ENCODE measurements around the gene PCYT2. TPM values are rescaled to one million over a fixed set of nuclear protein-coding genes. Genes with fewer than 3 reads are reported as not detected.

The PCYT2 gene
- 10 to 100 TPM; 27.4 to 38.7 (median 33.3) TPM for total RNA-seq

DNA sequence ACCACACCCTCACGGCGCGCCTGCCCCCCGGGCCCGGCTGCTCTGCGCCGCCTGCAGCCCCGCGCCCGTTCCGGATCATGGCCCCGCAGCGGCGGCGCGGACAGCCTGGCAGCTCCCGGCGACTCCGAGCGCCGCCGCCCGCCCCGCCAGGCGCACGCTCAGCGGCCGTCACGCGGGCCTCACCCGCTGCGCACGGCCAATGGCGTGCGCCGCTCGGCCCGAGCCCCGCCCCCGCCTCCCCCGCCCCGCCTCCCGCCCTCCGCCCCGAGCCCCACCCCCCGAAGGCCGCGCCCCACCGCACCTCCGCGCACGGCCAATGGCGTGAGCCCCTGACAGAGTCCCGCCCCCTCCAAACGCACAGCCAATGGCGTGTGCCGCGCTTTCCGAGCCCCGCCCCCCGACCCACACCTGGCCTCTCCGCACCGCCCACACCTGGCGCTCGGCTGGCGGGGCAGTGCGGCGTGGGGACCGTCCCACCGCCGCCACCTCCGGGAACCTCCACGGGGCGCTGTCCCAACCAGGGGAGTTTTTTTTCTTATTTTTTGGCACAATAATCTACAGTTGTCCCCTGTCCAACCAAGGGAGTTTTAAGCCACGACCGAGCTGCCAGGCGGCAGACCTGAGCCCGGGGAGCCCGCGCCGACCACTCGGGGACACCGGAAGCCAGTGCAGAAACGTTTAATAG, at the start of gene PCYT2:
PCYT2 (minus strand) TSS at position 123 of the 685 bp plus-strand sequence; CDS start at position 79, 44 bp downstream.
- Histone ChIP-seq H3K9me3 (no peaks in the 10 kb centered on the region), H3K4me1 (peaks cover 15 to 37% (median 28%) of the 10 kb centered on the region in 4 donors), H3K36me3 (peaks cover 12 to 73% (median 66%) of the 10 kb centered on the region in 4 donors), H3K27ac (replicated peaks in 1 of 4) (peak within 1 kb of the TSS; percentile 63 to 85 (median 80)), H3K27me3 (no peaks in the 10 kb centered on the region), H3K4me3 (peak within 1 kb of the TSS; percentile 62 to 84 (median 78))
- WGBS: 10% methylated on average over 23 of the region's 84 CpGs
- DNase-seq (ENCODE audit: extremely low spot score): peak; percentile 97
- TF ChIP-seq POLR2A (IDR thresholded peaks at IDR 0.05; ENCODE audit: low read depth) (no peak), POLR2AphosphoS5 (IDR thresholded peaks at IDR 0.05) (no peak), EP300 (IDR thresholded peaks at IDR 0.05) (no peak)
- TF ChIP-seq, protein P1, sequence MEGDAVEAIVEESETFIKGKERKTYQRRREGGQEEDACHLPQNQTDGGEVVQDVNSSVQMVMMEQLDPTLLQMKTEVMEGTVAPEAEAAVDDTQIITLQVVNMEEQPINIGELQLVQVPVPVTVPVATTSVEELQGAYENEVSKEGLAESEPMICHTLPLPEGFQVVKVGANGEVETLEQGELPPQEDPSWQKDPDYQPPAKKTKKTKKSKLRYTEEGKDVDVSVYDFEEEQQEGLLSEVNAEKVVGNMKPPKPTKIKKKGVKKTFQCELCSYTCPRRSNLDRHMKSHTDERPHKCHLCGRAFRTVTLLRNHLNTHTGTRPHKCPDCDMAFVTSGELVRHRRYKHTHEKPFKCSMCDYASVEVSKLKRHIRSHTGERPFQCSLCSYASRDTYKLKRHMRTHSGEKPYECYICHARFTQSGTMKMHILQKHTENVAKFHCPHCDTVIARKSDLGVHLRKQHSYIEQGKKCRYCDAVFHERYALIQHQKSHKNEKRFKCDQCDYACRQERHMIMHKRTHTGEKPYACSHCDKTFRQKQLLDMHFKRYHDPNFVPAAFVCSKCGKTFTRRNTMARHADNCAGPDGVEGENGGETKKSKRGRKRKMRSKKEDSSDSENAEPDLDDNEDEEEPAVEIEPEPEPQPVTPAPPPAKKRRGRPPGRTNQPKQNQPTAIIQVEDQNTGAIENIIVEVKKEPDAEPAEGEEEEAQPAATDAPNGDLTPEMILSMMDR (IDR thresholded peaks at IDR 0.05): no peak
- intact Hi-C loops (cut with DNase I): no loop called here

DNA sequence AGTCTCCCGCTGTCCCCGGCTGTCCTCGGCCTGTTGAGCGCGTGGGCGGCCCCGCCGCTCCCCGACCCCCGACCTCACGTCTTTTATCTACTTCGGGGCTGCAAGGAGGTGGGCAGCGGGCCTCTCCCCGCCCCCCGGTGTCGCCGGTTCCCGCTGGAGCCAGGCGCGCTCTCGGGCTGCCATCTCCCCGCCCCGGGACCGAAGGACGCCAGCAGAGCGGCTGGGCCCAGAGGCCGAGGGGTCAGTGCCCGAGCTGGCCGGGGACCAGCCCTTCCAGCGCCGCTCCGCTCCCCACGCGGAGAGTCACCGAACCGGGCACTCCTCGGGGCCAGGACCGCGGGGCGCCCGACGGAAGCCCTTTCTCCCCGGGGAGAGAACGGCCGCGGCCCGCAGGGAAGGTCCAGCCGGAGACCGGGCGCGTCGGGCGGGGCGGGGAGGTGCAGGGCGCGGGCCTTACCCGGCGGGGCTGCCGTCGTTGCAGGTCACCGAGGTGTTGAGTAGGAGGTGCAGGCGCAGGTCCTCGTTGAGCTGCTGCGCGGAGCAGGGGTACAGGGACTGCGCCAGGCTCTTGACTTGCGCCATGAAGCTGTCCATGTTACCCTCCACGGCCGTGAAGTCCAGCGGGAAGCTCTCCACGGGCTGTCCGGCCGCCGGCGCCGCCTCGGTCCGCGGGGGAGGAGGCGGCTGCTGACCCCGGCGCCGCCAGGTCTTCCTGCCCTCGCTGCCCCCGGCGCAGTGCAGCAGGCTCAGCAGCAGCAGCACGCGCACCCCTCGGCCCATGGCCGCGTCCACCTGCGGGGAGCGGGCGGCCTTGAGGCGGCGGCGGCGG, 49.1 kb upstream of the PCYT2 start:
- Histone ChIP-seq H3K27ac (replicated peaks in 1 of 4) (no peak overlapping the region), H3K27me3 (peaks cover 10 to 97% (median 39%) of the 10 kb centered on the region in 4 donors), H3K9me3 (no peaks in the 10 kb centered on the region), H3K4me3 (peak overlapping the region; percentile 52 to 62 (median 54)), H3K36me3 (no peaks in the 10 kb centered on the region), H3K4me1 (peaks cover 16 to 33% (median 27%) of the 10 kb centered on the region in 4 donors)
- intact Hi-C loops (cut with DNase I): no loop called here
- no peak for DNase-seq (ENCODE audit: extremely low spot score)
- under 1% methylated on average over 22 of the region's 98 CpGs for WGBS
- TF ChIP-seq EP300 (IDR thresholded peaks at IDR 0.05): no peak
- TF ChIP-seq POLR2A (IDR thresholded peaks at IDR 0.05; ENCODE audit: low read depth): no peak
- no peak for TF ChIP-seq POLR2AphosphoS5 (IDR thresholded peaks at IDR 0.05)
- TF ChIP-seq, protein P1 (IDR thresholded peaks at IDR 0.05): no peak

DNA sequence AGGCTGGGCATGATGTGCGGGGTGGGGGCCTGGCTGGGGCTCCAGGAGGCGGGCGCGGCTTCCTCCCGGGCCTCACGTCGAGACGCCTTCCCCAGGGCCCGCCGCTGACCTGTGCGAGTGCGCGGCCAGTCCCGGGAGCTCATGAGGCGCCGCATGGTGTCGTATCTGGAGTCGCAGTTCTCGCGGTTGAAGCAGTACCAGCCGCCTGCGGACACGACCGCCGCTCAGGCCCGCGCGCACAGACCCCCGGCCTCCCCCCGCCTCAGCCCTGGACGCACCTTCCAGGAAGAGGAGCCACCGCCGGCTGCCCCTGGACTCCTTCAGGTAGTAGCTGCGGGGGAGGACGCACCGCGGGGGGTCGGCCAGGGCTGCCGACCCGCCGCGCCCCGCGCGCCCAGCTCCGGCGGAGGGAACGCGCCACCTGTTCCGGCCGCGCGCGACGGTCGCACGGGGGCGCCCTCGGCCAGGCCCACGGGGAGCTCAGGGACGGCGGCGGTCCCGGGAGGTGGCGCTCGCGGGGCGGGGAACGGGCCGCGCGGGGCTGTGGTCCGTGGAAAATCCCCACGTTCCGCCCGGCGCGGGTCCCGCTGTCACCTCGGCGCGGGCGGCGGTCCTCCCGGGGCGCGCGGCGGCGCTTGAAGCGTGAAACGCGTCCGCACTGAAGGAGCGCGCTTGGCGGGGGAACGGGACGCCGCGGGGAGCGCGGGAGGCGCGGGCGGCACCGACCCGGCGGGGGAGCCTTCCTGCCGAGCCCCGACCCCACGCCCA, 48.3 kb upstream of the PCYT2 start:
- Histone ChIP-seq H3K9me3 (no peaks in the 10 kb centered on the region), H3K4me1 (peaks cover 16 to 33% (median 27%) of the 10 kb centered on the region in 4 donors), H3K4me3 (peak overlapping the region; percentile 52 to 62 (median 54)), H3K27ac (replicated peaks in 1 of 4) (no peak overlapping the region), H3K36me3 (no peaks in the 10 kb centered on the region), H3K27me3 (peaks cover 10 to 100% (median 39%) of the 10 kb centered on the region in 4 donors)
- TF ChIP-seq EP300 (IDR thresholded peaks at IDR 0.05) (no peak), POLR2AphosphoS5 (IDR thresholded peaks at IDR 0.05) (peak in 1 of 2 donors; percentile 16), POLR2A (IDR thresholded peaks at IDR 0.05; ENCODE audit: low read depth) (no peak)
- TF ChIP-seq, protein P1 (IDR thresholded peaks at IDR 0.05): peak; percentile 73 to 97 (median 90)
- intact Hi-C loops (cut with DNase I): loop anchor here (1.0 to 10.0 kb wide), 2 partner anchors 62 to 195 kb away; no protein-coding TSS in a partner anchor
- 6% methylated on average over 10 of the region's 112 CpGs for WGBS
- DNase-seq (ENCODE audit: extremely low spot score): no peak

DNA sequence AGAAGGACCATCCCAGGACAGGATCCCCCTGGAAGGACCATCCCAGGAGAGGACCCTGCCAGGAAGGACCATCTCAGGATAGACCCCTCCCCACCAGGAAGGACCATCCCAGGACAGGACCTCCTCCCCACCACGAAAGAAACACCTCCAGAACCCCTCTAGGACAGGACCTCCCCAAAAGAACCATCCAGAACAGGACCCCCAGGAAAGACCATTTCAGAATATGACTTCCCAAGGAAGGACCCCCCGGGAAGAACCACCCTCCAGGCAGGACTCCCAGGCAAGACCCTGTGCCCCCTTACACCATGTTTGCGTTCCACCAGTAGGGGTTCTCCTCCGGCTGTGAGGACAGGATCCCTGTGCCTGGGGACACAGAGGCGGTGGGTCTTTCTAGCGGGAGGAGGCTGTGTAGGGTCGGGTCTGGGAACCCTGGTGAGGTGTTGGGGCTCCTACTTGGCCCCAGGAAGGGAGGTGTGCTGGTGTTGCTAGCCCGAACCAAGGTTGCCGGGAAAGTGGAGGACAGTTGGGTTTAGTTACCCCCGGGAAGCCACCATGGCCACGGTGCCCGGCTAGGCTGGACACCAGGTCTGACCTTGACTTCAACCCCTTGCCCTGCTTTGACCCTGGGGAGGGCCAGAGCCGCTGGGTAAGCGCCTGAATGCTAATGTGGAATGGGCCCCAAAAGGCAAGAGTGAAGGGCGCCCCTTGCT, 47.6 kb upstream of the PCYT2 start:
- no peak for DNase-seq (ENCODE audit: extremely low spot score)
- no peak overlapping the region for H3K27ac ChIP-seq (replicated peaks in 1 of 4)
- peak overlapping the region in 1 of 4 donors; percentile 52 for H3K4me3 ChIP-seq
- no peaks in the 10 kb centered on the region for H3K9me3 ChIP-seq
- TF ChIP-seq, protein P1 (IDR thresholded peaks at IDR 0.05): no peak
- TF ChIP-seq POLR2AphosphoS5 (IDR thresholded peaks at IDR 0.05) (no peak), EP300 (IDR thresholded peaks at IDR 0.05) (no peak), POLR2A (IDR thresholded peaks at IDR 0.05; ENCODE audit: low read depth) (no peak)
- peaks cover 16 to 33% (median 27%) of the 10 kb centered on the region in 4 donors for H3K4me1 ChIP-seq
- 73% methylated on average over 15 of the region's 15 CpGs for WGBS
- H3K27me3 ChIP-seq: peaks cover 10 to 100% (median 42%) of the 10 kb centered on the region in 4 donors
- H3K36me3 ChIP-seq: no peaks in the 10 kb centered on the region
- intact Hi-C loops (cut with DNase I): loop anchor here (1.0 to 10.0 kb wide), 2 partner anchors 63 to 196 kb away; no protein-coding TSS in a partner anchor

All from esophagus muscularis mucosa (tissue), 4 donors.